ENCODE data around the gene TBC1D1.

The TBC1D1 gene

GRCh38 chr4:38149997-38150671 is 259.2 kb downstream of the TBC1D1 start (continued):
- TF ChIP-seq SCRT2 (tag by site-specific recombination; IDR thresholded peaks at IDR 0.05) (no peak; the same call in 1 of the 2 replicates), SETDB1 (IDR thresholded peaks at IDR 0.05; ENCODE audit: insufficient read length, low read length) (peak; percentile 23), ZNF629 (tag by site-specific recombination; IDR thresholded peaks at IDR 0.05) (peak; percentile 76), ZSCAN16 (tag by site-specific recombination; IDR thresholded peaks at IDR 0.05) (no peak), PRDM10 (tag by site-specific recombination; IDR thresholded peaks at IDR 0.05) (peak; percentile 58), ZNF776 (tag by site-specific recombination; IDR thresholded peaks at IDR 0.05; ENCODE audit: borderline replicate concordance) (no peak), ZNF707 (tag by site-specific recombination; IDR thresholded peaks at IDR 0.05) (no peak), TCF7L2 (IDR thresholded peaks at IDR 0.05; ENCODE audit: borderline replicate concordance, low read depth, low read length) (peak; percentile 68), ZNF664 (tag by site-specific recombination; IDR thresholded peaks at IDR 0.05) (0 out of 2 replicates have a peak, but pooled peaks have one; percentile 19), ZXDB (tag by site-specific recombination; IDR thresholded peaks at IDR 0.05) (peak; percentile 85; the same call in 1 of the 2 replicates), TRIM28 (IDR thresholded peaks at IDR 0.05; ENCODE audit: borderline replicate concordance, low read length) (peak; percentile 18; the same call in 1 of the 2 replicates), ZNF280D (tag by site-specific recombination; IDR thresholded peaks at IDR 0.05) (no peak), REST (tag by site-specific recombination; IDR thresholded peaks at IDR 0.05) (no peak), ZFHX2 (tag by site-specific recombination; conservative IDR thresholded peaks at IDR 0.05) (no peak), ZNF26 (tag by site-specific recombination; IDR thresholded peaks at IDR 0.05) (no peak), KLF7 (tag by site-specific recombination; IDR thresholded peaks at IDR 0.05; ENCODE audit: borderline replicate concordance) (no peak), ZNF404 (tag by site-specific recombination; IDR thresholded peaks at IDR 0.05) (no peak), ZNF580 (tag by site-specific recombination; IDR thresholded peaks at IDR 0.05) (0 out of 2 replicates have a peak, but pooled peaks have one; percentile 47), SCRT1 (tag by site-specific recombination; IDR thresholded peaks at IDR 0.05; ENCODE audit: borderline replicate concordance) (no peak), SP3 (tag by site-specific recombination; IDR thresholded peaks at IDR 0.05) (no peak), ZNF792 (tag by site-specific recombination; IDR thresholded peaks at IDR 0.05) (no peak), SP7 (tag by site-specific recombination; IDR thresholded peaks at IDR 0.05) (peak; percentile 35; the same call in 1 of the 2 replicates), ZBTB44 (tag by site-specific recombination; IDR thresholded peaks at IDR 0.05) (peak; percentile 64), ZSCAN30 (tag by site-specific recombination; IDR thresholded peaks at IDR 0.05) (peak; percentile 44; the same call in 1 of the 2 replicates), ZNF138 (tag by site-specific recombination; IDR thresholded peaks at IDR 0.05; ENCODE audit: borderline replicate concordance) (no peak)
